Activated CD8-positive, alpha-beta memory T cell treated with anti-CD3 and anti-CD28 coated beads, Interleukin-2, amount 50 U/mL, for 24 hours (primary cell): ENCODE data around the gene LMLN.
A peak's percentile ranks its signal among the peaks of the same experiment; 100 is the strongest.
"Not testable (repeated sequence)": the region's sequence is repeated elsewhere in the genome, so short reads cannot be mapped to it uniquely, and the experiment has no call there.

Experiments used
- DNase-seq: peaks from one replicate; pipeline ENCODE4 v3.0.0-alpha.2; 2020; ENCODE audit errors: extremely low read depth

LMLN gene

GRCh38 chr3:197957790-197958133 lies 2.3 kb upstream of the LMLN start:
- no peak for DNase-seq

GRCh38 chr3:197958346-197958745 lies 1.7 kb upstream of the LMLN start:
- DNase-seq, result no peak

DNA sequence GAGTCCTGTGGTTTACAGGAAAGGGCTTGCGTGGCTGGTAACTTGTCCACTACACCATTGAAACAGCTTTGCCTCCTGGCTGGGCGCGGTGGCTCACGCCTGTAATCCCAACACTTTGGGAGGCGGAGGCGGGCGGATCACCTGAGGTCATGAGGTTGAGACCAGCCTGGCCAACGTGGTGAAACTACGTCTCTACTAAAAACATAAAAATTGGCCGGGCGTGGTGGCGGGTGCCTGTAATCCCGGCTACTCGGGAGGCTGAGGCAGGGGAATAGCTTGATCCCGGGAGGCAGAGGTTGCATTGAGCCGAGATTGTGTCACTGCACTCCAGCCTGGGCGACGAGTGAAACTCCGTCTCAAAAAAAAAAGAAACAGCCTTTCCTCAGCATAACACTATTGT lies 1.2 kb upstream of the LMLN start:
- DNase-seq, result not testable (repeated sequence)

DNA sequence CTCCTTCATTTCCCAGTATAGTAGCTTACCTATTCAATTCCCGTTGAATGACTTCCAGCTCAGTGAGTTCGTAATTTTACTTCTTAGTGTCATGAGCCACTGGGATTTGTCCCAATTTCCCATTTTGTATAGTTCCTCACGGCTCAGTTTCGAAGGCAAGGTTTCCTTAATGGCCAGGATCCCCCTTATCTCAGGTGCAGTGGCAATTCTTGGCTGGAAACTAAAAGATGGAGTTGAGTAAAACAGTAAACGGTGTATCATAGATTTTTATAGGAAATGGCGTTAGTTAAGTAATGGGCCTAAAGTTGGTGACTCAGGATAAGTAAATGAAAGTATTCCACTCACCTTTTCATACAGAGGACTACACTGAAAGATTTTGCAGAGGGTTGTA lies 522 bp upstream of the LMLN start:
- DNase-seq, result no peak

- peak; percentile 30 for DNase-seq
Observed at GRCh38 chr3:197960694-197961581, 921 bp downstream of the LMLN start.

DNA sequence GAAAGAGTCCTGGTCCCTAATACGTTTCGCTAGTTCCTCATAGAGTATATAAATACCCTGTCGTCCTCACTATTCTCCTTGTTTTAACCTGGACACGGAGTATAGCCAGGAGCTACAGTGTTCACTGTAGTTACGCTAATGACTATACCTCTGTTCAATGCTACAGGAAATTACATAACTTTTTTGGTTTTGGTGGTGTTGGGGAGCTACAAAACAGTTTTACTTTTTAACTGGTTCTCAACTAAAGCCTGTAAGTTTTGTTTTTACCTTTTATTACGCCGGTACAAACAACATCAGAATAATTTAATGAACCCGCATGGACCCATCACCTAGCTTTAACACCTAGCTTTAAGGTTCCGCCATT lies 1.5 kb downstream of the LMLN start:
- DNase-seq, result no peak

- DNase-seq, result no peak
Observed at GRCh38 chr3:197963019-197963637, 3.1 kb downstream of the LMLN start.

- not testable (repeated sequence) for DNase-seq
Observed at GRCh38 chr3:197967337-197967989, 7.4 kb downstream of the LMLN start.

DNA sequence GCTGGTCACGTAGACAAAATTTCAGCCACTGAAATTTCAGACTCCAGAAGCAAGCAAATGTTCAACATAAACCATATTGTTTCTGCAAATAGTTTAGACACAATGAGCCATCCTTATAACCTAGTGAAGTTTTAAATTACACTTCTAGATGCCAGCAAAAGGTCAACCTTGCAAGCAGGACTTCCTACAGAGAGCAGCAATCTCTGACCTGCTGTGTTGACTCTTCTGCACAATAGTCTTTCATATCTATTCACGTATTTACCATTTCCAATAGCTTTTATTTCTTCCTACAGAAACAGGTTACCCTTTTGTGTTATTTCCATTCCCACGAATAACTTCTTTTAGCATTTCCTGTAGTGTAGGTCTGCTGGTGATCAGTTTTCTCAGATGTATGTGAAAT lies 10.6 kb downstream of the LMLN start:
- no peak for DNase-seq

DNA sequence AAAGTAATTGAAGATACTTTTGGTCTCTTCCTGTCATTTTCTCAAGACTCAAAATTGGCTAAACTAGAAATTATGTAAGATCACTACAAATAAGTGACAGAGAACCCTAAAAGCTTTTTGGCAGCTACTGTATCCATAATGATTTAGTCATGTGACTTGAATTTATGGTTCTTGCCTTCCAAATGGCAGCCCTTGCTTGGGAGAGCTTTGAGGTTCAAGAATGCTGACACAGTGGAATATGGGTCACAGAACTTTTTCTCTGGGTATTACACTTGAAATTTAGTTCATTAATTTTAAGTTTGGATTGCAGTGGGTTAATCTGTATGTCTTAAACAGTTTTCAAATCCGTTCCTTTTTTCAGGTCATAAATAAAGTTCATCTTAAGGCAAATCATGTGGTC lies 14.0 kb downstream of the LMLN start:
- DNase-seq, result no peak

GRCh38 chr3:197975311-197975710 lies 15.3 kb downstream of the LMLN start:
- no peak for DNase-seq

GRCh38 chr3:197983076-197983475 lies 23.1 kb downstream of the LMLN start:
- no peak for DNase-seq

DNA sequence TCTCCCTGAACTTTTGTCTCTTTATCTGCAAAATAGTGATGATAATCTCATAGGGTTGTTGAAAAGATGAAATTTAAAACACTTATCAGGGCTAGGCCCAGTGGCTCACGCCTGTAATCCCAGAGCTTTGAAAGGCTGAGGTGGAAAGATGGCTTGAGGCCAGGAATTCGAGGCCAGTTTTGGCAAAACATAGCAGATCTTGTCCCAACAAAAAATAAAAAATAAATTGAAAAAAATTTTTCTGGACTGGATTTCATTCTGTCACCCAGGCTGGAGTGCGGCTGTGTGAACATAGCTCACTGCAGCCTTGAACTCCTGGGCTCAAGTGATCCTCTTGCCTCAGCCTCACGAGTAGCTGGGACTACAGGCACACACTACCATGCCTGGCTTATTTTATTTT lies 29.6 kb downstream of the LMLN start:
- DNase-seq, result no peak

DNA sequence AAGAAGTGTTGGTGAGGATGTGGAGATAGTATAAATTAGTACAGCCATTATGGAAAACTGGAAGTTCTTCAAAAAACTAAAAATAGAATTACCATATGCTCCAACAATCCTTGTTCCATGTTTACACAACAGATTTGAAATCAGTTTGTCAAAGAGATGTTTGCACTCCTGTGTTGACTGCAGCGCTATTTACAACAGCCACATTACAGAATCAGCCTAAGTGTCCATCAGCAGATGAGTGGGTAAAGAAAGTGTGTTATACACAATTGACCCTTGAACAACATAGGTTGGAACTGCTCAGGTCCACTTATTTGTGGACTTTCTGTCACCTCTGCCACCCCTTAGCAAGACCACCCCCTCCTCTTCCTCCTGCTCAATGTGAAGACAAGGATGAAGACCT lies 34.7 kb downstream of the LMLN start:
- no peak for DNase-seq

DNA sequence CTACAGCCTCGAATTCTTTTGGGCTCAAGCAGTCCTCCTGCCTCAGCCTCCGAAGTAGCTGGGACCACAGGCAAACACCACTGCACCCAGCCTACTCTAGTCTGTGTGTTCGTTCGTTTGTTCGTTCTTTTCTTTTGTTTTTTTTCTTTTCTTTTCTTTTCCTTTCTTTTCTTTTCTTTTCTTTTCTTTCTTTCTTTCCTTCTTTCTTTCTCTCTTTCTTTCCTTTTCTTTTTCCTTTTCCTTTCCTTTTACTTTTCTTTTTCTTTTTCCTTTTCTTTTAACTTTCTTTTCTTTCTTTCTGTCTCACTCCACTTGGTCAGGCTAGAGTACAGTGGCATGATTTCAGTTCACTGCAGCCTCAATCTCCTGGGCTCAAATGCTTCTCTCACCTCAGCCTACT lies 36.8 kb downstream of the LMLN start:
- DNase-seq, result no peak

DNA sequence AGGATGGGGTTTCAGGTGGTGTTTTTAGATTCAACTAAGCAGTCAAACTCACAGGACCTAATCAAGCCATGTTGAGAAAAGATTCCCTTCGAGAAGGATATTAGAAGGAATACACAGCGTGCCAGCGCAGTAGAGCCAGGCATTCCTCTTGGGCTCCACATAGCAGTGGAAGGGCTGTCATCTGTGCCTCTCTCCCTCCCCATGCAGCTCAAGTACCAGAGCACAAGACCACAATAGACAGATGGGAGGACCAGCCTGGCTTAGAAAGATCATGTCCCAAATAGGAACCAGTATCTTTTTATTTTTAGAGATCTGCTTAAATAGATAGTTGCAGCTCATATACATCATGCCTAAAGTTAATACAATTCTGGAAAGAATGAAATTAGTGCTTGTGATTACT lies 37.9 kb downstream of the LMLN start:
- DNase-seq, result no peak

GRCh38 chr3:198017090-198017489 lies 57.1 kb downstream of the LMLN start:
- no peak for DNase-seq

- DNase-seq, result no peak
Observed at GRCh38 chr3:198018416-198018815, 58.4 kb downstream of the LMLN start.

DNA sequence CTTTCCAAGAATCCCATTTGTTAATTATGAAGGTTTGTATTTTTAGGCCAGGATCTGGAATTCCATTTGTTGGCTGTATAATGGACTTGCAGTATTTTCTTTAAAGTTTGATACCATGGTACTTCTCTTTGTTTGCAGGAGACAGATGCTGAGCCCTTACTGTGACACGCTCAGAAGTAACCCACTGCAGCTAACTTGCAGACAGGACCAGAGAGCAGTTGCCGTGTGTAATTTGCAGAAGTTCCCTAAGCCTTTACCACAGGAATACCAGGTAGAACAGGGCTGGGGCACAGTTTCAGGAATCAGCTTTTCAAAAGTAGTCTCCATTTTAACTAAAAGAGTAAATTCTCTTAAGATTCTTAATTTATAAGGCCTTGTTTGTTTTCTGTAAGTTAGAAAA lies 59.1 kb downstream of the LMLN start:
- DNase-seq, result no peak

- DNase-seq, result no peak
Observed at GRCh38 chr3:198021320-198021719, 61.3 kb downstream of the LMLN start.

DNA sequence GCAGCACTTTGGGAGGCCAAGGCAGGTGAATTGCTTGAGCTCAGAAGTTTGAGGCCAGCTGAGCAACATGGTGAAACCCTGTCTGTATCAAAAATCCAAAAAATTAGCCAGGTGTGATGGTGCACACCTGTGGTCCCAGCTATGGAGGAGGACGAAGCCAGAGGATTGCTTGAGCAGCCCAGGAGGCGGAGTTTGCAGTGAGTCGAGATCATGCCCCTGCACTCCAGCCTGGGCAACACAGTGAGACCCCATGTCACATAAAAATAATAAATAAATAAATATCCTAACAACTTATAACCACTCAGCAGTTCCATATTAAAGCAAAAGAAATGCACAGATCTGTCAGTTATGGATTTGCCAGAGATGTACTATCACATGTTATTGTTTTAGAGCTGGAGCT lies 62.6 kb downstream of the LMLN start:
- DNase-seq, result no peak

GRCh38 chr3:198025644-198026043 lies 65.6 kb downstream of the LMLN start:
- no peak for DNase-seq

DNA sequence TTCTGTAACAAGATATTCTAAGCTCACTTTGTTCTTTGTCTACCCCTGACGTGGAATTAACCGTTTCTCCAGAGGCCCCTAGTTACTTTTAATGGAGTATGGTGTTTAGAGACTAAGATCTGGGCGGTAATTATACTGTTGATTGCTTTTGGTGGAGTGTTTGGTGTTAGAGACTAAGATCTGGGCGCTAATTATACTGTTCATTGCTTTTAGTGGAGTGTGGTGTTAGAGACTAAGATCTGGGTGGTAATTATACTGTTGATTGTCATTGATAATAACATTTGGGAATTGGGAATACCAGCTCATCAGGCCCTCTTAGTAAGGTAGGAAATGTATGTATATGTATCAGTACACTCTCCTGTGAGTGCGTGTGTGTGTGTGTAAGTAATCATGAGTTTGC lies 66.6 kb downstream of the LMLN start:
- no peak for DNase-seq
